PC-9 (cell line): Measurements from ENCODE around the gene XIRP2.

Experiments used
- CTCF ChIP-seq: fragments of 200-600 bp; sonication (generic); conservative IDR thresholded peaks from 2 replicates; pipeline ENCODE4 v1.6.1; 2017; ENCODE audit warnings: mixed run types, antibody characterized with exemption, mild to moderate bottlenecking, moderate library complexity
- EZH2 ChIP-seq: fragments of 200-600 bp; sonication (generic); IDR thresholded peaks from 2 replicates; pipeline ENCODE4 v1.8.0; 2017; ENCODE audit warnings: antibody characterized with exemption, low read depth

GRCh38 chr2:167298017-167298416, 409.7 kb downstream of the XIRP2 start:
- TF ChIP-seq EZH2 (no peak), CTCF (no peak)
